Measurements from ENCODE around the gene CTTNBP2NL.

- no peak for TF ChIP-seq CTCF (IDR thresholded peaks at IDR 0.05)
- no peak for TF ChIP-seq EP300 (IDR thresholded peaks at IDR 0.05)
- no peak for TF ChIP-seq POLR2A (IDR thresholded peaks at IDR 0.05)
These were observed 7.6 kb upstream of the CTTNBP2NL start for GRCh38 chr1:112388436-112388835.

Measured in ovary (tissue), 3 donors.